ENCODE results near the gene CYP4F3.

CYP4F3 gene

DNA sequence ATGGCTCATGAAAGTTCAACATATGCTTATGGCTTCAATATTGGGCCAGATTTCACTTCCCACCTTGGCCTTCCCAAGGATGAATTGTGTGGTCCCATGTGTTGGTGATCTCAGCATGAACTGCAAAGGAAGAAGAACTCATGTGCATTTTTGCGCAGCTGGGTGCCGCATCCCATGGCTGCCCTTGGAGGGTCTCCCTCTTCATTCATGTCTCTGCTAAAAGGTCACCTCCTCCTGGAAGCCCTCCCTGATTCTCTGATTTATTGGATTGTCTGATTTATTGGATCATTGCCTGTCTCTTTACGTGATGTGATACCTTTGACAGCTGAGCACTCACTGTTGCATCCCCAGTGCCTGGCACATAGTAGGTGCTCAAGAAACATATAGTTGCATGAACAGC is 27.4 kb upstream of the CYP4F3 start:
- no peak for TF ChIP-seq CTCF (IDR thresholded peaks at IDR 0.05; ENCODE audit: control extremely low read depth, extremely low read depth, low read depth, missing control alignments)
- ChIA-PET POLR2A (no interaction called here), CTCF (no interaction called here)
- no peak for DNase-seq (ENCODE audit: extremely low spot score)

DNA sequence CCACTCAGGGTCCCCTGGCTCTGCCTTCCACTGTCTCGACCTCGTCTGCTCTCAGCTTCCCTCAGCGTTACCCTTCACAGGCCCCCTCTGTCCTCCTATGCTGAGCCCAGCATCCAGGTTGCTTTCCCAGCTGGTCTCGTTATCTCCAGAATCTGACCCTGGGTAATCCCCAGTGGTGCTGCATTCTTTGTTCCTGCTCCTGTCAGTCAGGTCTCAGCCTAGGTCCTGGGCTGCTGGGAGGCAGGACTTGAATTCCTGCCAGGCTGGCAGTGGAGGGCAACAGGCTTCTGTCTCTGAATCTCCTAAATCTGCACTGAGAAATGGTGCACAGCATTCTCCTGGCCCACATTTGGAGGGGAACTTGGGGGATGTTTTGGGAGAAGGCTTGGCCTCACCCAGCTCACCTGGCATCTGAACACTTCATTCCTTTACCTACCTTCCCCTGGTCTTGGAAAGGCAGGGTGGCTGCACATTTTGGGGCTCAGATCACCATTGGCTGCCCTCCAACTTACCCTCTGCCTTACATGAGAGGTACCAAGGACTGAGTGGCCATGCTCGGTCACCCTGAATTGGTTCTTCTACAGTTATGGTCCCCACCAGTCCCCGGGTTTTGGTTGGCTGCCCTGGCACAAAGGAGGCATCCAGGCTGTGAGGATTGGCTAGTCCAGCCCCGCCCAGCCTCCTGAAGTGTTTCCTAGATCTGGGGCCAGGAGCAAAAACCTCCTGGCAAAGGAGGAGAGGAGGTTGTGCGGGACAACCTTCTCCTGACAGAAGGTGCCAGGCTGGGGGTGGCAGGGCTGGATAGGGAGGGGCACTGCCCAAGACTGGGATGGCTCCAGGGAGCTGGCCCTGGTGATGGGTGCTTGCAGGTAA is 26.0 kb upstream of the CYP4F3 start, which contains the start of gene CYP4F8:
TSS of gene CYP4F8 (plus strand) at position 712 of the 873 bp plus-strand sequence. CDS start 399 bp downstream, outside the sequence.
- POLR2A ChIA-PET = no interaction called here
- TF ChIP-seq CTCF (IDR thresholded peaks at IDR 0.05; ENCODE audit: control extremely low read depth, extremely low read depth, low read depth, missing control alignments) = no peak
- DNase-seq (ENCODE audit: extremely low spot score) = no peak
- CTCF ChIA-PET = no interaction called here

GRCh38 chr19:15615526-15615925 is 25.2 kb upstream of the CYP4F3 start:
- ChIA-PET POLR2A (no interaction called here), CTCF (no interaction called here)
- DNase-seq (ENCODE audit: extremely low spot score) = no peak
- TF ChIP-seq CTCF (IDR thresholded peaks at IDR 0.05; ENCODE audit: control extremely low read depth, extremely low read depth, low read depth, missing control alignments) = no peak

- no peak for DNase-seq (ENCODE audit: extremely low spot score)
- no peak for TF ChIP-seq CTCF (IDR thresholded peaks at IDR 0.05; ENCODE audit: control extremely low read depth, extremely low read depth, low read depth, missing control alignments)
- POLR2A ChIA-PET = no interaction called here
- CTCF ChIA-PET = no interaction called here
Observed at GRCh38 chr19:15616183-15616582, 24.5 kb upstream of the CYP4F3 start.

- CTCF ChIA-PET = no interaction called here
- POLR2A ChIA-PET = no interaction called here
- no peak for DNase-seq (ENCODE audit: extremely low spot score)
- TF ChIP-seq CTCF (IDR thresholded peaks at IDR 0.05; ENCODE audit: control extremely low read depth, extremely low read depth, low read depth, missing control alignments) = no peak
Observed at GRCh38 chr19:15616627-15617270, 23.9 kb upstream of the CYP4F3 start.

DNA sequence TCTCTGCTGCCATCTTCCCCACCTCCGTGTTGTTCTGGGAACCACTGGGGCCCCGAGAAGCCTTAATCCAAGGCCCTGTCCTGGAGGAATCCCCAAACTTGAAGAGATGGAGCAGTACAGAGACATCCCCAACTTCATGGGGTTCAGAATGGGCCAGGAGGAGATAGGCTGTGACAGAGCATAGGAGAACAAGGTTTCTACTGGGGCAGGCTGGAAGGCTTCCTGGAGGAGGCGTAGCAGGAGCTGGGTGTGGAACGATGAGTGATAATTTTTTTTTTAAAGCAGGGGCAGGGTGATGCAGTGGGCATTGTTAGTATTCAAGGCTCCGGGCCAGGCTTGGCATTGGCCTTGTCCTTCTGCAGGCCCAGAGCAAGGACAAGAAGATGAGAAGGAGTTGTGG is 22.4 kb upstream of the CYP4F3 start:
- ChIA-PET CTCF (no interaction called here), POLR2A (no interaction called here)
- no peak for DNase-seq (ENCODE audit: extremely low spot score)
- no peak for TF ChIP-seq CTCF (IDR thresholded peaks at IDR 0.05; ENCODE audit: control extremely low read depth, extremely low read depth, low read depth, missing control alignments)
